GM18502 (cell line): ENCODE measurements around the gene TXNRD2.

ENCODE experiments used
- ATAC-seq: cut with Tn5 transposase; IDR thresholded peaks from one replicate; pipeline ENCODE4 v1.9.1; 2021; ENCODE audit warnings: mild to moderate bottlenecking; ENCODE audit not compliant: unreplicated experiment, poor library complexity

The TXNRD2 gene

DNA sequence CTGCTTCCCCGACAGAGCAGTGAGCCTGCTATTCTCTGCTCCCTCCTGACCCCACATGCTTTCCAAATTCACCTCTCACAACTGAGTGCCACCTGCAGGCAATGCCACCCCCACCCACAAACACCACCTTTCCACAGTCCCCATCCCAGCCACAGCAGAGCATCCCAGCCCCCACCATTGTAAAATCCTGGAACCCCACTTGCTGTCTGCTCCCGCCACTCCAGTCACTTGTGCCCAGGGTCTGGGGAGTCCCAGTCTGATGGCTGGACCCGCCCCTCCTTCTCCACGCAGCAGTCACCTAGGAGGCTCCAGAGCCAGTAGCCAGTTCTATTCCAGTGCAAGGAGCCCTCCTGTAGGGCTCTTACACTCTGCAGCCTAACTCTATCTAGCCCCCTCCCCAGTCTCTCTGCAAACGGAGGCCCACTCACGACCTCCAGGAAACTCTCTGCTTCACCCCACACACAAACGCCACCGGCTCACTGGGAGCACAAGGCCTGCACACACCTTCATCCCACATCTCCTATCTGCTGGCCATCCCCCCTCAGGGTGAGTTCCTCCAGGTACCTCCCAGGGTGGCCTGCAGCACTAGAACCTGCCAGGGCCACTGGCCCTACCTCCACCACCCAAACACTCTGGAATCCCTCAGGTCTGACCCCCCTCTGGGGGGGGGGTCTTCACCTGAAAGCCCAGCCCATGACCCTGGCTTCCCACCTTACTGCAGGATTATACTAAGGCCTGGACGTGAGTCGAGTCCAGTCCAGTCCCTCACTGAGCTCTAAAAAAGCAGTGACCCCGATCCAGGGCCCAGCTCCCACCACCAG, 88.3 kb downstream of the TXNRD2 start:
- ATAC-seq: no peak

DNA sequence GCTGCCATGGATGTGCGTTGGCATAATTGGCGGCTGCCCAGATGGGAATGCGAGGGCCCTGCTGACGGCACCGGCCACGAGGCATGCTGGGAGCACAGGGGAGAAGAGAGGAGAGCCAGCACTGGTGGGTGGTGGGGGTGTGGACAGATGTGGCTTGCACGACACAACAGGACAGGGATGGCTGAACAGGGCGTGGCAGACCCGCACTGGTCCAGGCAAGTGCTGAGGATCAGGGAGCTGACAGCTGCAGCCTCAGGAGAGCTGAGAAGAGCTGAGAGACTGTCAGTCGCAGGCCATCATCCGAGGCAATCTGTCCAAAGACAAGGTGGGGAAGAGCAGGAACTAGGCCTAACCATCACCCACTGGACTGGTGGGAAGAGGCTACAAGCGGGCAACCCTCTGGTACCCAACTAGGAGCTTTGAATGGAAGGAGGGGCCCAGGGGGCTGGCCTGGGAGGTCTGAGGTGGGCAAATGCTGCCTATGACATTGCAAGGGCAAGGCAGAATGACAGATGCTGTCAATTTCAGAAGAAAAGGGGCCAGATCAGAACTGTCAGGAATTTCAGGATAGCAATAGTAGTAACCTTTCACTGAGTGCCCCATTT, 89.3 kb downstream of the TXNRD2 start:
- no peak for ATAC-seq

DNA sequence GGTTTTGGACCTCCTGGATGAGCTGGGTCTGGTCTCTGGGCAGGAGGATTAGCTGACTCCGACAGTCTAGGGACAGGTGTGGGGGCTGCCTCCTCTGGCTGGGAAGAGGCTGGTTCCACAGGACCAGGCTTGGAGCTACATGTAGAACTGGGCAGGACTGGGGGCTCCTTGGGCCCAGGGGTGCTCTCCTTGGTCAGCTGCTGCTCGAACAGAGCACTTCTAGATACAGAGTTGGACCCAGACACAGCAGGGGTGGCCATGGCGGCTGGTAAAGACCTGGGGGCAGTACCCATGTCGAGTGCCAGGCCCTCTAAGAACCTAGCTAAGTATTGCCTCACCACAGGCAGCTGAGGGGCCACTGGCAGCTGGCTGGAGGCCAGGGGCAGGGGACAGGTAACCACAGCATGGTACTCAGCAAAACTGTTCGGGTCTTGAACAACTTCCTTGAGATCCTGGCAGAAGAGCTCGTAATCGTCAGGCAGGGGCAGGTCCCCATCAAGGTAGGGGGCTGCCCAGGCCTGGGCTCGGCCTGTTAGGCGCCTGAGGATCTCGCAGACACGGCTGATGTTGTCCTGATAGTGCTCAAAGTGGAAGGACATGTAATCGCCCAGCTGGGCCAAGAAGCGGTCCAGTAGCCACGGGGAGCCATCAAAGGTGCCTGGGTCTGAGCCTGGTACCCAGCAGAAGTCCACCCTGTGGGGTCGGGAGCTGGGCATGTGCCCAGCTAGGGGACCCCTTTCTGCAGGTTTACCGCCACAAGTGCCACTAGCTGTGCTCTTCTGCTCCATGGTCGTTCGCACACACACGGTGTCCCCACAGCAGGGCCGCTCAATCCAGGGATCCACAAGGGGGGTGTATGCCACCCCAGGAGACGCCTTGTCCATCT, 90.1 kb downstream of the TXNRD2 start:
- no peak for ATAC-seq

DNA sequence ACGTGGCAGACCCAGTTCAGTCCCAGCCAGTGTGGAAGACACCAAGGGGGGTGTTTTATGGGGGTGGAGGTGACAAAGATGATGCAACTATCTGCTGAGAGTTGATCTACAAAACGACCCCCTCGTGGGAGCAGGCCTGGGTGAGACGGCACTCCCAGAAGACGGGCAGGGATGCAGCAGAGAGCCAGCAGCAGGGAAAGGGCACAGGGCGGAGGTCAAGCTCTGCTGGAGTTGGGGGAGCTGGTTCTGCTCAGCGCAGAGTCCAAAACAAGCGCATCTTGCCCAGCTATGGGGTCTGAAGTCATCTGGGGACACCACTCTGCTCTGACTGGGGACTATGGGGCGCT, 90.9 kb downstream of the TXNRD2 start:
- no peak for ATAC-seq

DNA sequence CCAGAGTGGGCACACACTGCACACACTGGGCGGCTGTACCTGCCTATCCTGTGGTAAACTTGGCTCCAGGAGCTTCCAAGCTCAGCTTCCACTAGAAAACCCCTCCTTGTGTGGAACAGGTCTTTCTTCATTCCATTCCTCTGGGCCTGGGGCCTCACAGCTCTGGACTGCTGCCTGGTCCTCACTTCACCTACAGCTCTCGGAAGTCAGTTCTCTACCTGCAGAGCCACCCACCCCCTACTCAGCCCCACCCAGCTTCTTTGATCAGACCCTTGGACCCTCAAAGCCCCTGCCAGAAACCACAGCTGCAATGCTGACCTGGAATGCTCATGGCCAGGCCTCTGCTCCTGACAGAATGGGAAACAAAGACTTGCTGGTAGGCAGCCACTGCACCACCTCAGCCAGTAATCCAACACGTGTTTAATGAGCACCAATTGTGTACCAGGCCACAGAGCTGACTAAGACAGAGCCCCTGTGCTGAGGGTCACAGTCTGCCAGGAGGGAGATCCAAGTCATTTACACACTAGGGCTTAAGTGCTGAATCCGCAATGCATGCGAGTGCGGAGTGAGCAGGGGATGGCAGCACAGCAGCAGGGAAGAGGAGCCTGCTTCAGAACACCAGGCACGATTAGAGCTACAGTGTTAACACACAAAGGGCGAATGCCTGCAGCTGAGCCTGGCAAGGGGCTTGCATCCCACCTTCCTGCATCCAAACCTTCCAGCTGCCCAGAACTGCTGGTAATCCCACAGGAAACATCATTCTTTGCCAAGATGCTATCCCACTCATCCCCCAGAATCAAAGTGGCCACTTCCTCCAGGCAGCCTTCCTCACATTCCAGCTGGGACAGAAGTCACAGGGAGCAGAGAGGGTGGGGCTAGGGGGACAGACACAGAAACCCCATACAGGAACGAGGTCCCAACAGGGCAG, 91.5 kb downstream of the TXNRD2 start:
- no peak for ATAC-seq

DNA sequence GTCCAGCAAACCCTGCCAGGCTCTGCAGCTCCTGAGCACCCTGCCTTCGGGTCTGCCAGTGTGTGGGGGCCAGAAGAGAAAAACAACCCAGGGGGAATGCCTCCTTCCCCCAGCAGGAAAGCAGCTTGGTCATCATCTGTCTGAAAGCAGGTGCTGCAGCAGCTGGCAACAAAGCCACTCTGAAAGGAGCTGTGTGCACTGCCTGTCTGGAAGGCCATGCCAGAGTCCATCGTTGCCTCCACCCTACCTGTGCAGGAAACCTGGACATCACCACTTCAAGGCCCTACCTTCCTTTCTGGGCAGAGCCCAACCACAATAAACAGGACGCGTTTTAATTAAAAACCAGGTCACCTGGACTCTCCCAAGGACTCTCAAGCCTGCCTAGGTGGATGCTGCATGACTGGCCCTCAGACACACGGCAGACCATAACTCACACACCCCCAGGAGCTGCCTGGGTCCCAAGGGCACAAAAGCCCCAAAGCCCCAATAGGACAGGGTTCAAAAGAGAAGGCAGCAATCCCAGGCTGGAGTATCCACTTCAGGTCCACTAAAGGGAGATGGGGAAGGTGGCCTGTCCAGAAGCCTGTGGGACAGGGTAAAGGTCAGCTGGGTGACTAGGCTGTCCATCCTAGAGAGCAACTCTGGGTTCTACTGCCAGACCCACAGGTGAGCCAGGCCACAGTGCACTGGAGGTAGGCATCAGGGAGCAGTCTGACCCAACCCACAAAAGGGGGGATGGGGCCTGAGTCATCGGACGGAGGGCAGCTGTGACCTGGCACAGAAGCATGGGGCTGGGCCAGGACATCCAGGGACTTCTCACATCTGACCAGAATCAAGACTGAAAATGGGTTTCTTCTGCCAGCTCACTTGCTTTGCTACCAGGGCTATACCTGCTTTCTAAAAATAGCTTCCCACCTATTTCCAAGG, 93.1 kb downstream of the TXNRD2 start:
- no peak for ATAC-seq

DNA sequence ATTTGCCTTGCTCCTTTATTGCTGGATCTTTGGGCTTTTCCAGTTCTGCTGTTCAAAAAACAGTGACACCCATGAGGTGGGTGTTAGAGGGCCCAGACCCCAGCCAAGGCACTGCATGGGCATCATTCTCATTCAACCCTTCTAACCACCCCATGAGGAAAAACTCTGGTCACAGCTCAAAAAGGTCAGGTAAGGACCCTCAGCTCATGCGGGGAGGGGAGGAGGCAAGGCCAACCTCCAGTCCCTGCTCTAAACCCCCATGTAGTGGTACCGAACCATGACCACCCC, 94.3 kb downstream of the TXNRD2 start:
- no peak for ATAC-seq

DNA sequence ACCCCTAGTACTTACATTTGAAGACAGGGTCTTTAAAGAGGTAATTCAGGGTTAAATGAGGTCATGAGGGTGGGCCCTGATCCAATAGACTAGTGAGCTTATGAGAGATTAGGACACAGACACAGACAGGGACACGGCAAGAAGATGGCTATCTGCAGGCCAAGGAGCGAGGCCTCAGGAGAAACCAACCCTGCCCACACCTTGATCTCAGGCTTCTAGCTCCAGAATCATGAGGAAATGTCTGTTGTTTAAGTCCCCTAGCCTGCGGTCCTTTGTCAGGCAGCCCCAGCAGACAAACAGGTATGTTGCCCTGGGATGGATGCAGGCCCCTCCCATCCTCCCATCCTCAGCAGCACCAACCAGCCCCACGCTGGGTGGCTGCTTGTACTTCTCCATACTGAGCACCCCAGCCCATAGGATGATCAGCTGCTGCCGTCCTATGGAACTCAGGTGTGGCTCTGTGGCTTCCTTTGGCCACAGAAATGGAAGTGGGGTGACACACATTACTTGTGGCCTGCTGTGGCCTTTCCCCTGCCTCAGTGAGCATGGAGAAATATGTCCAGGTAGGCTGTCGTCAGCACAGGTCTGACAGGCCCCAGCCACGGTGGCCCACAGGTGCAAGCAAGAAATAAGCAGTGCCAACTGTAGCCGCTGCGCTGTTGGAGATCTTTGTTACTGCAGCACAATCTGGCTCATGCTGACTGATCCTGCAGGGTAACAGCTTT, 94.8 kb downstream of the TXNRD2 start:
- no peak for ATAC-seq

DNA sequence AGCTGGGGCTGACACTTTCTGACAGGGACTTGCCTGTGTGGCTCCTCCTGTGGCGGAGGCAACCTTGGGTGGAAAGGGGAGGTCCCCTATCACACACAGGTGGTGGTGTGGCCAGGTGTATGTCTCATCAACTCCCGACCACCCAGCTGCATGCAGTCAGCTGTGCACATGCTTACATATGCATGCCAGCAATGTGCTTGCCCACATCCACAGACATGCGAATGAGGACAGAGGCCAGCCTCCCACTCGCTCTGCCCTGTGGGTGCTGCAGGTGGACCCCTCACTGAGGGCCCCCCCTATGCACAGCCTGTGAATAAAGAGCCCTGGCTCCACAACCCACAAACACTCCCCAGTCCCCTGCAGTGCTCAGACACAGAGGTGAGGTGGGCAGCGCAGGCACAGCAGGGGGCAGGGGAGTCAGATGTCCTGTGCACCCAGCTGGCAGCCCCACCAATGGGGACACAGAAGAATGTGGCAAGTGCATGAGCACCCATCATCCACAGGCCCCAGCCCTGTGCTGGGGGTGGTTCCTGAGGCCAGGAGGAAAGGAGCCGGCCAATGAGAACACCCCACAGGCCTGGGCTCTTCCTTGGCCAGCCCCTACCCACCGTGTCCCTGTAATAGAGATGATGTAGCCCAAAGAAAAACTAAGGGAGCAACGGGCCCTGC, 96.4 kb downstream of the TXNRD2 start:
- no peak for ATAC-seq

DNA sequence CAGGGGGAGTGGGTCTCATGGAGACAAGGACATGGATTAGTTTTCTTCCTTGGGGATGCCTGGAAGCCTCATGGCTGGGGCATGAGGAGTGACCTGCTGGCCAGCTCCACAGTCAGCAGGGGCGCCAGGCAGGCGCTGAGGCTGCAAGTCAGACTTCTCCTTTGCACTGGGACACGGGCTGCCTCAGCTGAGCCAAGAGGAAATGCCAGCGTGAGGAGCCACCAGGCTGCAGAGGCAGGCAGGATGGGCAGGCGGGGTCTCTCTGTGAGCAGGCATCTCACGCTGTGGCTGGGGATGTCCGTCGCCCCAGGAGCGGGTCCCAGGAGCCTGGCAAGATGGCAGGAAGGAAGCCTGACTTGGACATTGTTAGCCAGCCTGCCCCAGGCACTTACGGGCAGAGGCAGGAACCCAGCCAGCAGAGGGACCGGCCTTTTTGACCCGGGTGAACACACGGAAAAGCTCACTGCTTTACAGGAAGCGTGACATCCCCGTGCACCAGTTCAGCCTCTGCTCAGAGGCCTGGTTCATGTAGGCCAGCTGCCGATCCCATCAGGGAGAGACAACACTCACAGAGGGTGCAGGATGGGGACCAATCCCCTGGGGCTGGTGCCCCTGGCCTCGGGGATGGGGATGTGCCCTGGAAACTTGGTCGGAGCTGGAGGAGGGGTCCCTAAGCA, 97.1 kb downstream of the TXNRD2 start:
- ATAC-seq: no peak

DNA sequence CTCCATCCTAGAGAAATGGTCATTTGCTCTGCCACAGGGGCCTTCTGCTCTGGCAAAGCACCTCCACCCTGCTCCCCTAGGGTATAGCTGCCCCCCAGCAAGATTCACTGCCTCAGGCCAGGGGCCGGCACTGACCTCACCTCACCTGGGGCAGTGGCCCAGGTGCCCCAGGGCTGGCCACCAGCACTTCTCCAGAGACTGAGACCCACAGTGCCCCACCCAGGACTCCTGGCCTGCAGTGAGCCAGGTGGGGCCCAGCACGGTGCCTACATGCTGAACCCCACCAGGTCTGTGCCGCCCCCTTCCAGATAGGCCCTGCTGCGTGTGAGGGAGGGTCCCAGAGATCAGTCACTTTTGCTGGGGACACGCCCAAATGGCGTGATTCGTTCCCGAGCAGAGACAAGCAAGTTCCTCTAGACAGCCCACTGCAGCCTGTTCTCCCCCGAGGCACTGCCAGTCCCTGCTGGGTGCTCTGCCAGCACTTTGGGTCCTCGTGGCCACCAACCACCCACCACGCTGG, 97.7 kb downstream of the TXNRD2 start:
- no peak for ATAC-seq

DNA sequence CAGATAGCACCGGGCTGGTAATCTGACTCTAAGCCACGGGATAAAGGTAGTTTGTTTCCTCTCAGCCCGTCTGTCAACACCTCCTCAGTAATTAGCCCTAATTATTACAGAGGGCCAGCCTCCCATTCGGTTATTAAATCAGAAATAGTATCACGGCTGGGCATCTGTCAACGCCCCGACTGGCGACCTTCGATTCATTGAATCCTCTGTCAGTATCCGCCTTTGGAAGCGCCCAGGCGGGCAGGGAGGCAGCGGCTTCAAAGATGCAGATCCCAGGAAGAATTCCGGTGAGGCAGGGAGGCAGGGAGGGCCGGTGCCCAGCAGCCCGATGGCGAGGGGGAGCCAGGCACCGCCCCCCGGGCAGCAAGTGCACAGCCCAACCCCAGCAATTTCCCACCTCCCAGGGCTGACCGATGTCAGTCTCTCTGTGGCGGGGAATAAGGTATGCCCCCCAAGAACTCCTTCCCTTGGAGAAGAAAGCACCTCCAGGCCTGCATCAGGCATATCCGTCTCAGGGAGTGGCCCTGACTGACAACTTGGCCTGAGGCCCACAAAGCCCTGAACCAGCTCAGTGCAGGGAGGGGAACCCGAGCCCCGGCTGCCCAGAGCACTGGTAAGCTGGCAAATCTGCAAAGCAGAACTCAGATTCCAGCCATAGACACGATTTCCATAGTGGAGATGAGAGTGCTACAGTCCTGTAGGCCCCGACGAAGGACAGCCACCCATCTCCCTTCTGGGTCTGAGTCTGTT, 98.3 kb downstream of the TXNRD2 start:
- no peak for ATAC-seq

DNA sequence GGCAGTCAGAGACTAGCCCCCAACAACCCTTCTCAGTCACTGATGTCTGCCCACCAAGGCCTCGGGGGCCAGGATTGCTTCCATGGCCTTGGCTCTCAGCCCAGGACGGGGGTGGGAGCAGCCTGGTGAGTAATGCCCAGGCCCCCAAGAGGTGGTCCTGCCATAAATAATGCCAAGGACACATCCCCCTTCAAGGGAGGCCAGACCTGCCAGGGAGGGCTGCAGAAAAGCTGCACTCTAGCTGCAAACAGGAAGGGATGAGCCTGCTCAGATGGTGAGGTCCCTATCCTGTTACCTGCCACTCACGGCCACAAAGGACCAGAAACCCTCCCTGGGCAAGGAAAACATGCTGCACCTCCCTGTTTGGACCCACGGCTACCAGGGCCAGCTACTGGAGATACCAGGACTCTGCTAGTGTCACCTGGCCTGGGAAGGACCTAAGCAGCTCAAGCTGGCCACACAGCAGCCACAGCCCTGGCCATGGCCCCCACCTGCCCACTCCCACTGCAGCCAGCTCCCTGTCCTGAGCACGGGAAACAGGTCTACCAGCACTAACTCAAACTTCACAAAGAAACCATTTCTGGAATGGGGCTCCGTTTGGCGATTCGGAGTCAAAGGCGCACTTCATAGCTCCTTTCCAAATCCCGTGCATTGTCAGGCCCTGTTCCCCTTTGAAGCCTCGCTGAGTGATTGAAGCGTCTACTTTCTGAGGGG, 99.1 kb downstream of the TXNRD2 start:
- no peak for ATAC-seq

DNA sequence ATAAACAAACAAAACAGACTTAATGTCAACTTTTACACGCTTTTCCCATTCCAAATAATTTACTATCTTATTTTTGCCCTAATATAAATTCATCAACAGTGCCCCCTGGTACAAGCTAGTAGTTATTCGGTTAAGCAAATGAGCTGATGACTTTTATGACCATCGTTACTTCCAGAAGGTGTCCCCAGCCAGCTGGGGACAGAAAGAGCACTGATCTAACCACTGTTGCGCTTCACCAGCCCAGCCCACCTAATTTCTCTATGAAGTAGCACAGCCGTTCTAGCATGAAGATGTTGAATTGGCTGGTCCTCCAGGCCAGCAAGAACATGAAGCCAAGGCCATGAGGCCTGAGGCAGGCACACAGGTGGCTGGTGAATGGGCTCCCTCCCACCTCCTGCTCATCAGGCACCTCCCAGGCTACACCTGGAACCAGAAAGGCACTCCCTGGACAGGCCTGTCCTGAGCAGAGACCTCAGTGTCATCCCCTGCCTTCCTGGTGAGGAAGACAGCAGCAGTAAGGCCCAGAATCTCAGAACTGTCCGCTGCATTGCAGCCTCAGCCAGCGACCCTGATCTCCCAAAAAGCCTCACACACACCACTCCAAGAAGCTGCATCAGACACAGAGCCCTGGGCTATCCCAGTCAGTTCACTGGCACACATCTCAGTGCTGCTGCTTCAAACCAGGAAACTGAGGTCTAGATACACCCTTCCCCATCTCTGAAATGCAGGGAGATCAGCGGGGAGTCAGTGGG, 99.8 kb downstream of the TXNRD2 start:
- ATAC-seq: no peak

DNA sequence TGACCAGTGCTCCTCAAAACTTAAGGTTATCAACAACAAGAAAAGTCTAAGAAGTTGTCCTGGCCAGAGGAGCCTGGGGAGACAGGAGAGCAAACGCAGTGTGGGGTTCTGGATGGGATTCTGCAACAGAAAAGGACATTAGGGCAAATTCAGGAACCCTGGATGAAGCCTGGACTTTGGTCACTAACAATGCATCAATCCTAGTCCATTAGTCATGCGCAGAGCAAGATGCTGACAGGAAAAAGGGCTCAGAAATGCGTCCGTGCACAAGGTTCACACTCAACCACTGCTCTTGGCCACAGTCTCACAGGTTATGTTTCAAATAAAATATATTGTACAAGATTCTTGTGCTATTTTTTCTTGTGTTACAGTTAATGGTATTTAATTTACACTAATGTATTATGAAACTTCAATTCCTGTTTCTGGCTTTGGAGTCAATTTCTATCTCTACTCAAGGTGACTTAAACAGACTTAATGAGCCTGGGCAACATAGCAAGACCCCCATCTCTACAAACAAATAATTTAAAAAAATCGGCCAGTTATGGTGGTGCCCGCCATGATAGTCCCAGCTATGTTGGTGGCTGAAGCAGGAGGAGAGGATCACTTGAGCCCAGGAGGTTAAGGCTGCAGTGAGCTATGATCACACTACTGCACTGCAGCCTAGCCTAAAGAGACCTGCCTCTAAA, 100.5 kb downstream of the TXNRD2 start:
- no peak for ATAC-seq
